CD4-positive, alpha-beta T cell (primary cell): Measurements from ENCODE around the gene ARHGEF4. TPM values are rescaled to one million over a fixed set of nuclear protein-coding genes. Genes with fewer than 3 reads are reported as not detected.

Source experiments
- ATAC-seq: fragments of 200-7000 bp; cut with Tn5 transposase; one replicate; pipeline ENCODE4 v1.10.0; 2022; ENCODE audit warnings: mild to moderate bottlenecking; ENCODE audit not compliant: poor library complexity
- CTCF ChIA-PET: fragments of 350-600 bp; sonication (Branson Sonifier 250); formaldehyde crosslinking; loops from one replicate; lab custom pipeline; 2021; ENCODE audit warnings: antibody characterized with exemption, inconsistent platforms; lab: Charles Lee
- POLR2A ChIA-PET: fragments of 350-600 bp; sonication (Branson Sonifier 250); formaldehyde crosslinking; loops from one replicate; lab custom pipeline; 2021; ENCODE audit warnings: antibody characterized with exemption, inconsistent platforms; lab: Charles Lee
- DNase-seq, 14 experiments: peaks; one replicate each; pipeline ENCODE4 v3.0.0-alpha.2; 2013 to 2020; ENCODE audit warnings: mixed read lengths in 2 of 14
- H3K27ac ChIP-seq, 2 donors: one replicate each; pipeline versions ENCODE4 v1.5.1 to v1.7.0; 2013; ENCODE audit warnings: low read length in 2 of 2, low read depth in 1 of 2, mild to moderate bottlenecking in 1 of 2
- H3K27me3 ChIP-seq, 2 experiments: 1 replicate in 1 of 2; 2 replicates in 1 of 2; pipeline versions ENCODE4 v1.6.1 to v1.7.0; 2013; ENCODE audit warnings: low read length in 2 of 2, control low read depth in 1 of 2, mild to moderate bottlenecking in 1 of 2, moderate library complexity in 1 of 2; ENCODE audit not compliant: insufficient read depth in 2 of 2, control insufficient read depth in 1 of 2
- H3K36me3 ChIP-seq: one replicate; pipeline ENCODE4 v1.6.1; 2013; ENCODE audit warnings: low read length, control low read depth; ENCODE audit not compliant: insufficient read depth
- H3K4me1 ChIP-seq: one replicate; pipeline ENCODE4 v1.6.1; 2013; ENCODE audit warnings: low read length, control low read depth; ENCODE audit not compliant: insufficient read depth
- H3K4me3 ChIP-seq: one replicate; pipeline ENCODE4 v1.5.1; 2013; ENCODE audit warnings: mild to moderate bottlenecking, low read length, moderate library complexity
- H3K9me3 ChIP-seq, 2 experiments: 1 replicate in 1 of 2; 2 replicates in 1 of 2; pipeline versions ENCODE4 v1.6.1 to v1.7.0; 2013; ENCODE audit warnings: low read length in 2 of 2, mild to moderate bottlenecking in 2 of 2, control low read depth in 1 of 2, moderate library complexity in 1 of 2; ENCODE audit not compliant: control insufficient read depth in 1 of 2, insufficient read depth in 1 of 2
- H3K27ac Mint-ChIP-seq: one replicate; pipeline ENCODE4 v1.8.0; 2020; ENCODE audit warnings: mixed read lengths
- H3K27me3 Mint-ChIP-seq: one replicate; pipeline ENCODE4 v1.8.0; 2021; ENCODE audit warnings: mixed read lengths
- H3K36me3 Mint-ChIP-seq: one replicate; pipeline ENCODE4 v1.8.0; 2021; ENCODE audit warnings: low read depth, mixed read lengths
- H3K4me1 Mint-ChIP-seq: one replicate; pipeline ENCODE4 v1.8.0; 2021; ENCODE audit warnings: low read depth, mixed read lengths
- H3K4me3 Mint-ChIP-seq: one replicate; pipeline ENCODE4 v1.8.0; 2020; ENCODE audit warnings: mild to moderate bottlenecking, mixed read lengths
- H3K9me3 Mint-ChIP-seq: one replicate; pipeline ENCODE4 v1.8.0; 2020; ENCODE audit warnings: mixed read lengths
- intact Hi-C, 2 experiments: fragments of 100-400 bp; cut with DNase I in 1 of 2; cut with micrococcal nuclease in 1 of 2; formaldehyde crosslinking; loops; one replicate each; pipeline versions ENCODE4 v1.15.1 to v1.9.0; 2023 to 2025; cut with DNase I, micrococcal nuclease
- total RNA-seq, 174 experiments: library from RNA in 2 of 174; stranded (reverse) in 2 of 174; gene quantifications; one replicate each; pipeline ENCODE4 v1.2.3 and lab custom pipeline; 2021 to 2026
- TF ChIP-seq, protein P1 (sequence below): fragments of 200-600 bp; IDR thresholded peaks from one replicate; pipeline ENCODE4 v1.8.0; 2022; ENCODE audit warnings: antibody characterized with exemption, mild to moderate bottlenecking

The ARHGEF4 gene
- total RNA-seq, 2 experiments from 2014 or later: 3.6 to 4.1 TPM

- Histone ChIP-seq H3K27ac (no peak overlapping the region), H3K27me3 (peaks cover 2 to 3% of the 10 kb centered on the region in 2 experiments), H3K36me3 (no peaks in the 10 kb centered on the region), H3K9me3 (peaks cover 0 to 6% of the 10 kb centered on the region in 2 experiments), H3K4me1 (peaks cover 43% of the 10 kb centered on the region), H3K4me3 (no peak overlapping the region)
- TF ChIP-seq, protein P1, sequence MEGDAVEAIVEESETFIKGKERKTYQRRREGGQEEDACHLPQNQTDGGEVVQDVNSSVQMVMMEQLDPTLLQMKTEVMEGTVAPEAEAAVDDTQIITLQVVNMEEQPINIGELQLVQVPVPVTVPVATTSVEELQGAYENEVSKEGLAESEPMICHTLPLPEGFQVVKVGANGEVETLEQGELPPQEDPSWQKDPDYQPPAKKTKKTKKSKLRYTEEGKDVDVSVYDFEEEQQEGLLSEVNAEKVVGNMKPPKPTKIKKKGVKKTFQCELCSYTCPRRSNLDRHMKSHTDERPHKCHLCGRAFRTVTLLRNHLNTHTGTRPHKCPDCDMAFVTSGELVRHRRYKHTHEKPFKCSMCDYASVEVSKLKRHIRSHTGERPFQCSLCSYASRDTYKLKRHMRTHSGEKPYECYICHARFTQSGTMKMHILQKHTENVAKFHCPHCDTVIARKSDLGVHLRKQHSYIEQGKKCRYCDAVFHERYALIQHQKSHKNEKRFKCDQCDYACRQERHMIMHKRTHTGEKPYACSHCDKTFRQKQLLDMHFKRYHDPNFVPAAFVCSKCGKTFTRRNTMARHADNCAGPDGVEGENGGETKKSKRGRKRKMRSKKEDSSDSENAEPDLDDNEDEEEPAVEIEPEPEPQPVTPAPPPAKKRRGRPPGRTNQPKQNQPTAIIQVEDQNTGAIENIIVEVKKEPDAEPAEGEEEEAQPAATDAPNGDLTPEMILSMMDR: no peak
- Mint-ChIP-seq H3K4me3 (peak overlapping the region; percentile 72), H3K36me3 (peaks cover 6% of the 10 kb centered on the region), H3K4me1 (peaks cover 33% of the 10 kb centered on the region), H3K27ac (peak overlapping the region; percentile 27), H3K27me3 (peaks cover 14% of the 10 kb centered on the region), H3K9me3 (no peaks in the 10 kb centered on the region)
- ChIA-PET CTCF (no interaction called here), POLR2A (interaction anchor here (0.6 to 3.4 kb wide), 2 partner anchors 53 to 65 kb away, joined by 3 to 32 read pairs; partner anchors contain the start of genes FAM168B and PLEKHB2)
- DNase-seq: peak in 2 of 14 experiments; percentile 14 to 32
- intact Hi-C loops: no loop called here
- ATAC-seq: no peak
These were observed 202.8 kb downstream of the ARHGEF4 start for GRCh38 chr2:131039535-131039907.

- intact Hi-C loops: no loop called here
These were observed 203.4 kb downstream of the ARHGEF4 start for GRCh38 chr2:131039908-131040660.

DNA sequence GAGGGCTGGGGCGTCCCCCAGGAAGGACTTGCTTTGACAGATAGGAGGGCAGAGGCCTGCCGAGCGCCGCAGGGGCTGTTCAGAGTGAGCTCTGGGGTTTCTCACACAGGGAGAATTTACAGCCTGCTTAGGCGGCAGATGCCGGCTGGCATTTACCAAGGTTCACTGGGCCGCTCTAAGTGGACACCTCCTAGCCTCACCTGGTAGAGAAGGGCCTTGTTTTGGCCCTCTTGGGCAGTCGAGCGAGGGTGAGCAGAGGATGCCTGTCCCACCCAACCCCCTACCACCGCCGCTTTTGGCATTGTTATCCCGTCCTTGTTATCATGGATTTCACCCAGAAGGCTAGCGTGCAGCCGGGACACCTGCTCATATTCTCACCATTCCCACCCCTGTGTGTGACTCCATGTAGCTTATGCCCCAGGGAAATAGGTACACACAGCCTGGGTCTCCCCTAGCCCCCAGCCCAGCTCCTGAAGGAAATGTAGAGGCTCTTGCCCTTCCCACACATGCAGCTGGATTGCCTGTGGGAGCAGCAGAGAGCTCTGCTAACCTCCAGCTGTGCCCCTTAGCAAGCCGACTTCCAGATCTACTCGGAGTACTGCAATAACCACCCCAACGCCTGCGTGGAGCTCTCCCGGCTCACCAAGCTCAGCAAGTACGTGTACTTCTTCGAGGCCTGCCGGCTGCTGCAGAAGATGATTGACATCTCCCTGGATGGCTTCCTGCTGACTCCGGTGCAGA is 204.1 kb downstream of the ARHGEF4 start:
- DNase-seq: peak in 4 of 14 experiments; percentile 15 to 43 (median 31)
- Histone ChIP-seq H3K27me3 (peaks cover 2 to 3% of the 10 kb centered on the region in 2 experiments), H3K4me3 (peak overlapping the region; percentile 55), H3K9me3 (peaks cover 0 to 6% of the 10 kb centered on the region in 2 experiments), H3K4me1 (peaks cover 37% of the 10 kb centered on the region), H3K27ac (peak overlapping the region in 1 of 2 donors; percentile 9), H3K36me3 (no peaks in the 10 kb centered on the region)
- Mint-ChIP-seq H3K36me3 (peaks cover 6% of the 10 kb centered on the region), H3K4me3 (peak overlapping the region; percentile 94), H3K27ac (peak overlapping the region; percentile 79), H3K4me1 (peaks cover 33% of the 10 kb centered on the region), H3K9me3 (no peaks in the 10 kb centered on the region), H3K27me3 (peaks cover 11% of the 10 kb centered on the region)
- intact Hi-C loops: no loop called here
- TF ChIP-seq, protein P1: peak; percentile 25
- peak; percentile 45 for ATAC-seq
- CTCF ChIA-PET: no interaction called here
- POLR2A ChIA-PET: interaction anchor here (1.0 to 3.4 kb wide), 6 partner anchors 9 to 699 kb away, joined by 3 to 32 read pairs (median 4); partner anchors contain the start of genes FAM168B, IMP4 and PLEKHB2

More at GRCh38 chr2:131039908-131040660, 203.4 kb downstream of the ARHGEF4 start:
- peaks cover 14% of the 10 kb centered on the region for H3K27me3 Mint-ChIP-seq
- ATAC-seq (peak; percentile 63), DNase-seq (peak in 9 of 14 experiments; percentile 16 to 61 (median 28))
- POLR2A ChIA-PET: interaction anchor here (0.6 to 3.4 kb wide), 4 partner anchors 29 to 698 kb away, joined by 3 to 32 read pairs (median 4); partner anchors contain the start of genes FAM168B, IMP4 and PLEKHB2
- Histone ChIP-seq H3K27ac (peak overlapping the region in 1 of 2 donors; percentile 9), H3K4me3 (peak overlapping the region; percentile 55), H3K36me3 (no peaks in the 10 kb centered on the region), H3K27me3 (peaks cover 2 to 3% of the 10 kb centered on the region in 2 experiments), H3K4me1 (peaks cover 42% of the 10 kb centered on the region), H3K9me3 (peaks cover 0 to 6% of the 10 kb centered on the region in 2 experiments)
- no peaks in the 10 kb centered on the region for H3K9me3 Mint-ChIP-seq
- CTCF ChIA-PET: no interaction called here
- H3K27ac Mint-ChIP-seq: peak overlapping the region; percentile 79
- TF ChIP-seq, protein P1: no peak
- H3K4me1 Mint-ChIP-seq: peaks cover 33% of the 10 kb centered on the region
- peaks cover 6% of the 10 kb centered on the region for H3K36me3 Mint-ChIP-seq
- H3K4me3 Mint-ChIP-seq: peak overlapping the region; percentile 94
